GM18498 (cell line): Measurements from ENCODE around the gene SAP130.

Experiments used
- ATAC-seq: cut with Tn5 transposase; IDR thresholded peaks from one replicate; pipeline ENCODE4 v1.9.1; 2021; ENCODE audit warnings: mild to moderate bottlenecking, moderate library complexity; ENCODE audit not compliant: unreplicated experiment

The SAP130 gene

GRCh38 chr2:127901339-127902056 lies 126.4 kb downstream of the SAP130 start:
- ATAC-seq = no peak

GRCh38 chr2:127897531-127898211 lies 130.2 kb downstream of the SAP130 start:
- ATAC-seq = no peak

GRCh38 chr2:127893494-127893893 lies 134.4 kb downstream of the SAP130 start:
- no peak for ATAC-seq

- ATAC-seq = no peak
These were observed 134.8 kb downstream of the SAP130 start for GRCh38 chr2:127893033-127893432.

- ATAC-seq = no peak
These were observed 136.0 kb downstream of the SAP130 start for GRCh38 chr2:127891811-127892210.
